Cerebellar cortex (tissue), 1 donor: Measurements from ENCODE around the gene TTC28.
"Not testable (repeated sequence)": the region's sequence is repeated elsewhere in the genome, so short reads cannot be mapped to it uniquely, and the experiment has no call there.

Source experiments
- DNase-seq: peaks from one replicate; pipeline ENCODE4 v3.0.0-alpha.2; 2015; ENCODE audit warnings: low spot score

Gene TTC28

GRCh38 chr22:28679611-28680287 lies at the start of gene TTC28:
TTC28 (minus strand) TSS chr22:28679840; CDS start chr22:28679723, 117 bp downstream.
- peak; percentile 52 for DNase-seq

- DNase-seq = no peak
Measured at GRCh38 chr22:28728621-28729313, 49.1 kb upstream of the TTC28 start.

DNA sequence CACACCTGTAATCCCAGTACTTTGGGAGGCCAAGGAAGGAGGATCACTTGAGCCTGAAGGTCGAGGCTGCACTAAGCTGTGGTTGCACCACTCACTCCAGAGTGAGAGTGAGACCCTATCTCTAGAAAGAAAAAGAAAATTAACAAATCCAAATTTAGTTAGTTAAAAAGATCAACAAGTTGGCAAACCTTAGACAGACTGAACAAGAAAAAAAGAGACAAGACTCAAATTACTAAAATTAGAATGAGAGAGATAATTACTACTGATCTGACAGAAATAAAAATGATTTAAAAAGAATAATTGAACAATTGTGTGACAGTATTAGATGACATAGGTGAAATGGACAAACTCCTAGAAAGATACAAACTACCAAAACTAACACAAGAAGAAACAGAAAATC lies 48.4 kb upstream of the TTC28 start:
- no peak for DNase-seq

DNA sequence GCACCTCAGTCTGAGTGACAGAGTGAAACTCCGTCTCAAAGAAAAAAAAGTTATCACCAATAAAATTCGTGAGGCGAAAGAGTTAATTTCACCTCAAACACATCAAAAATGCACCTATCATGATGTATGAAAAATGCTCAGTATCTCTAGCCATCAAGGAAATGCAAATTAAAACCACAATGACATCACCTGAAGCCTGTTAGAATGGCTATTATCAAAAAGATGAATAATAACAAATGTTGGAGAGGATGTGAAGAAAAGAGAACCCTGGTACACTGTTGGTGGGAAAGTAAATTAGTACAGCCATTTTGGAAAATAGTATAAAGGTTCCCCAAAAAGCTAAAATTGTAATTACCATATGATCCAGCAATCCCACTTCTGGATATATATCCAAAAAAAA lies 38.4 kb upstream of the TTC28 start:
- DNase-seq = no peak

- DNase-seq = no peak
Measured at GRCh38 chr22:28716686-28717085, 37.0 kb upstream of the TTC28 start.

GRCh38 chr22:28715611-28716010 lies 36.0 kb upstream of the TTC28 start:
- DNase-seq = no peak

- no peak for DNase-seq
Measured at GRCh38 chr22:28714043-28714628, 34.5 kb upstream of the TTC28 start.

DNA sequence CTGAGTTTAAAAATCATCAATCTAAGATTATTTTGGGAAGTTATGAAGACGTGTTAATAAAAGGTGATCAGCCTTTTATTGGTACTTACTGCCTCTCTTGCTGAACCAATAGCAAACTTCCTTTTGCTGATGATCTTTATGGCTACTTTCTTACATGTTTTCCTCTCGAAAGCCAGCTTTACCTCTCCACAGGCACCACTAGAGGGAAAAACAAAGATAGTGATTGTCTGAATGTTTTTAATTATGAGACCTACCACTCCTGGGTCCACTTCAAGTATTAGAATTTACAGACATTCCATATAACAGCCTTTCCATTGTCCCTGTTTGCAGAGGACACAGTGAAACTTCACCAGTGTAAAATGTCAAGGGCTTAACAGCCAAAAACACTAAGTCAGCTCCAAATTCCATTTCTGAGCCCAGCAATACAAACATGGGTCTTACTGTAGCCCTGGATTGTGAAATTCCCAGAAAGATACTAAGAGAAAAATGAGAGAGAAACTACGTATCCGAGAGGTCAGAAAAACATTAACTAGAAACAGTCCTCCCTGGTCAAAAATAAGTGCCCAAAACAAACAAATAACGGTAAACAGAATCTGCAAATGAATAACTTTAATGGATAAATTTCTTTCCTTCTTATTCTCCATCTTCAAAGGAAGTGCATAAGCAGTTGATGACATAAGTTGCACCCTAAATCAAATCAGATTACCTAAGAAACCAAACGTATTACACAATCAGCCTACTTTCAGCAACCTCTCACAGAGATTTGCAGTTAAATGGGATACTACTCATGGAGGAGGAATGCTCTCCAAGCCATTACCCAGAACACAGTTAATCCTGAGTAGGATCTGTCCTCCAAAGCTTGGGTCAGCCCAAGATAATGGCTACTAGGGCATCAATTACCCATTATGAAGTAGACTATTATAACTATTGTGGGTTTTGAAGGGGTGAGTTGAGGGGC lies 32.5 kb upstream of the TTC28 start:
- DNase-seq = no peak

DNA sequence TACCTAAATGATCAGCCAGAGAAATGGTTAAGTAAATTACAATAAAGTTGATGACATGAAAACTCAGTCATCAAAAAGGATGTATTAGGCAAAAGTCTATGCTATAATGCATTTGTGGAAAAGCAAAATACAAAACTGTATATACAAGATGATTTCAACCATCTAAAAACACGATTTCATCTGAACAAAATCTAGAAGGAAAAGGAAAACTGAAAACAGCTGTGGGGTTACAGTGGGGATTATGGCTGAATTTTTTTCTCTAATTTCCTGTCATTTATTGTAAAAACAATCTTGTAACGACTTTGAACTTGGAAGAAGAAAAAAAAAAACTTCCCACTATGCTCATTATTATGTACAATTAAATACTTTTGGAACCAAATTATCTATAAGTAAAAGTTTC lies 31.7 kb upstream of the TTC28 start:
- no peak for DNase-seq

GRCh38 chr22:28710576-28711191 lies 31.0 kb upstream of the TTC28 start:
- no peak for DNase-seq

- no peak for DNase-seq
Measured at GRCh38 chr22:28710107-28710506, 30.5 kb upstream of the TTC28 start.

- no peak for DNase-seq
Measured at GRCh38 chr22:28706845-28707244, 27.2 kb upstream of the TTC28 start.

GRCh38 chr22:28703436-28703835 lies 23.8 kb upstream of the TTC28 start:
- DNase-seq = no peak

DNA sequence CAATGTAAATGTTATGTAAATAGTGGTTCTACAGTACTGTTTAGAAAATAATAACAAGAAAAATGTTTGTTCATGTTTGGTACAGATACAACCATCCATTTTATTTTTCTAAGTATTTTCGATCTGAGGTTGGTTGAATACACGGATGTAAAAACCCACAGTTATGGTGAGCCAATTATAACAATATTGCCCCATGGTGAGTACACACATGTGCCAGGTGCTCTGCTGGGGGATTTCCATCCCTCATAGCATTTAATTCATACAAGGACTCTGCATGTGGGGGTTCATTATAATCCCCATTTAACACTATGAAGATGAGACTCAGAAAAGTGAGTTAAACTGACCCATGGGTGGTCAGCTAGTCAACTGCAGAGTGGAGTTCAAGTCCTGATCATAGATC lies 23.3 kb upstream of the TTC28 start:
- no peak for DNase-seq

- not testable (repeated sequence) for DNase-seq
Measured at GRCh38 chr22:28693041-28693760, 13.6 kb upstream of the TTC28 start.

DNA sequence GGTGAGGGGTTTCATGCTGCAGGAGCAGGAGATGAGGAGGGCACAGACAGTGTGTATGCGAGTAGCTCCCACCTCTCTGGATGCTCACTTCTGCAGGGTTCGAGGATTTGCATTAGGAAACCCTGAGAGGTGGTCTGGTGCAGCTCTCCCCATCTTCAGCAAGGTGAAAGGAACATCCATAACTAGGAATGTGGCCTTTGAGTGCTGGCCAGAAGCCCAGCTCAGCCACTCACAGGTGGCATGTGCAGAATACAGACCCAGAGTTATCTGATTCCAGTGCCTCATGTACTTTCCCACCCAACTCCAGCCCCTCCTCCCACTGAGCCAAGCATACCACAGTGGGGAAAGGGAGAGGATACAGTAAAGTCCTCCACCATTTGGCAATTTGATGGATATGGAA lies 10.2 kb upstream of the TTC28 start:
- DNase-seq = not testable (repeated sequence)

DNA sequence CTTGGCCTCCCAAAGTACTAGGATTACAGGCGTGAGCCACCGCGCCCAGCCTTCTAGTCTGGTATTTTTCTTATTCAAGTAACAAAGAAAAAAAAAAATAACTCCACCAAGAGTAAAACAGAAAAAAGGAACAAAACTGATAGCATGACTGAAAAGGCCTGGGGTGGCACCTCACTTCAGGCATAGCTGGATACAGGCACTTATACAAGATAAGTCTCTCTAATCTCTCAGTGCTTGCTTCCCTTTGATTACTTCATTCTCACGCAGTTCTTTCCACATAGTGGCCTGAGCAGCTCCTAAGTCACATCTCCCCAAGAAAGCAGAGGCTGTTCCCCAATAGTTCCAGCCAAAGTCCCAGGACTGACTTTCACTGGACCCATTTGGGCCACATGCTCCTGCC lies 3.3 kb upstream of the TTC28 start:
- DNase-seq = not testable (repeated sequence)

DNA sequence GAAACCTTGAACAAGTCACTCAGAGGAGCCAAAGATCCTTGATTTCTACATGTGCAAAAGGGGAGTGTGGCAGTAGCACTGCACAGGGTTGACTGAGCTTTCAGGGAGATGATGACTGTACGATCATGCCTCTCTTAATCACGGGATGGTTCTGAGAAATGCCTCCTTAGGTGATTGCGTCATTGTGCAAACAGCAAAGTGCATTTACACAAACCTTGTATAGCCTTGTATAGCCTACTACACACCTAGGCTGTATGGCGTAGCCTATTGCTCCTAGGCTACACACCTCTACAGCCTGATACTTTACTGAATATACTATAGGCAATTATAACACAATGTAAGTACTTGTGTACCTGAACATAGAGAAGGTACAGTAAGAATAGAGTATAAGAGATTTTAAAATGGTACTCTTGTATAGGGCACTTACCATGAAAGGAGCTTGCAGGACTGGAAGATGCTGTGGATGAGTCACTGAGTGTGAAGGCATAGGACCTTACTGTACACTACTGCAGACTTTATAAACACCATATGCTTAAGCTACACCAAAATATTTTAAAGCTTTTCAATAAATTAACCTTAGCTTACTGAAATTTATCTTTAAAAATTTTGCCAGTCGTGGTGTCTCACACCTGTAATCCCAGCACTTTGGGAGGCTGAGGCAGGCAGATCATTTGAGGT lies 1.3 kb upstream of the TTC28 start:
- DNase-seq = not testable (repeated sequence)

DNA sequence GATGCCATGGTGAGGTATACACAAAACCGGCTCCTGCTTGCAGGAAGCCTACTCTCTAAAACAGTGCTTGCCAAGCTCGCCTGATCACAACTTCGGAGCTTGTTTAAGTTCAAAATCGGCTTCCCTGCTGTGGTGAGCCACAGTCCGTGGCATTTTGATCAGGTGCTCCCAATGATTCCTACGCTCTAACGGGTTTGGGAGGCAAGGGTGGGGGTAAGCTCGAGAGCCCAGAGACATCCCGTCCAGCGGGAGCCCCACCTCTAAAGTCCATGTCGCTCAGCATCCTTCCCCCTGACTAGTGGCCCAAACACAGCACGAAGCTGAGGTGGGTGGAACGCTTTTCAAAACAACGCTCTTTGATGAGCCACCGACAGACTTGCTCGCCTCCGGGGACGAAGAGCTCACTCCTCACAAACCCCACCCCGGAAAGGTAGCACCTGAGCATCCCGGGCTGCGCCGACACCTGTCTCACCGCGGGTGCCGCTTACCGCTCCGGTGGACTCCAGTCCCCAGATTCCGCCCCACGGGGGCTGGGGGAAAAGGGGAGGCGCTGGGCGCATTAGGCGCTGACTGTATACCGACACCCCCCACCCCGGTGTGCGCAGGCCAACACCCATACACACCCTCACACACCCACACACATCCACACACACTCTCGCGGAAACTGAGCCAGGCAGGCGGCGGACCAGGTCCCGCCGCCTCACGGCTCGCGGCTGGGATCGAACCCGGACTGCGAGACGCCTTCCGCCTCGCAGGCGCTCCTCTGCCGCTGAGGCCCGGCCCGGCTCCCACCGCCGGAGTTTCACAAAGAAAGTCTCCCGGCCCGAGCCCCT lies 646 bp downstream of the TTC28 start:
- DNase-seq = not testable (repeated sequence)

DNA sequence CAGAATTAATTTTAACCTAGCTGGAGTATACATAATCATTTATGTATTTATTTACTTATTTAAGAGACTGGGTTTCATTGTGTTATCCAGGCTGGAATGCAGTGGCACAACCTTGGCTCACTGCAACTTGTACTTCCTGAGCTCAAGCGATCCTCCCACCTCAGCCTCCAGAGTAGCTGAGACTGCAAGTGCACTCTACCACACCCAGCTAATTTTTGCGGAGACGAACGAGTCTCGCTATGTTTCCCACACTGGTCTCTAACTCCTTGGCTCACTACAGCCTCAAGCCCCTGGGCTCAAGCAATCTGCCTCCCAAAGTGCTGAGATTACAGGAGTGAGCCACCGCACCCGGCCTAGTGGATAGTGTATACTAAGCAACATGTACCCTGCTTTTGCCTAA lies 1.5 kb downstream of the TTC28 start:
- not testable (repeated sequence) for DNase-seq
